ENCODE data around the gene B3GNT5. TPM values are rescaled to one million over a fixed set of nuclear protein-coding genes. Genes with fewer than 3 reads are reported as not detected.

Gene B3GNT5
- total RNA-seq, 4 donors from 2014 or later: 18.2 to 41.2 (median 26.0) TPM

DNA sequence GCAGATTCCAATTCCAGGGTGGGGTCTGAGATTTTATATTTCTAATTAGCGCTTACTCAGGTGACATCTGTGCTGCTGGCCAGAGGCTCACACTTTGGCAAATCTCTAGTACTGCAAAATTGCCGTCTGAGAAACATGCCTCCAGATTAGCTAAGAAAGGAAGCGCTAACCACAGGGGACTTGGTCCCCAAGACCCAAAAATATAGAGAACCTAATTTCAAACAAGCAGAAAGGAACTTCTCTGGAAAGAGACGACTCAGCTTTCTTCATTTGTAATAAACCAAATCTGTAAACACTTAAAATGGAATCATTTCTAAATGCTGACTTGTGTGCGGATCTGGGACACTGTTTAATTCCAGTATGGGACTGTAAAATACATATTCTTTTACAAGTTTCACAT, 55.7 kb downstream of the B3GNT5 start:
- no peaks in the 10 kb centered on the region for H3K27me3 ChIP-seq
- no peak for ATAC-seq
- H3K4me1 ChIP-seq: peaks cover 45 to 52% of the 10 kb centered on the region in 2 donors
- H3K36me3 ChIP-seq: no peaks in the 10 kb centered on the region
- no peaks in the 10 kb centered on the region for H3K9me3 ChIP-seq
- no peak for DNase-seq
- TF ChIP-seq, protein P1, sequence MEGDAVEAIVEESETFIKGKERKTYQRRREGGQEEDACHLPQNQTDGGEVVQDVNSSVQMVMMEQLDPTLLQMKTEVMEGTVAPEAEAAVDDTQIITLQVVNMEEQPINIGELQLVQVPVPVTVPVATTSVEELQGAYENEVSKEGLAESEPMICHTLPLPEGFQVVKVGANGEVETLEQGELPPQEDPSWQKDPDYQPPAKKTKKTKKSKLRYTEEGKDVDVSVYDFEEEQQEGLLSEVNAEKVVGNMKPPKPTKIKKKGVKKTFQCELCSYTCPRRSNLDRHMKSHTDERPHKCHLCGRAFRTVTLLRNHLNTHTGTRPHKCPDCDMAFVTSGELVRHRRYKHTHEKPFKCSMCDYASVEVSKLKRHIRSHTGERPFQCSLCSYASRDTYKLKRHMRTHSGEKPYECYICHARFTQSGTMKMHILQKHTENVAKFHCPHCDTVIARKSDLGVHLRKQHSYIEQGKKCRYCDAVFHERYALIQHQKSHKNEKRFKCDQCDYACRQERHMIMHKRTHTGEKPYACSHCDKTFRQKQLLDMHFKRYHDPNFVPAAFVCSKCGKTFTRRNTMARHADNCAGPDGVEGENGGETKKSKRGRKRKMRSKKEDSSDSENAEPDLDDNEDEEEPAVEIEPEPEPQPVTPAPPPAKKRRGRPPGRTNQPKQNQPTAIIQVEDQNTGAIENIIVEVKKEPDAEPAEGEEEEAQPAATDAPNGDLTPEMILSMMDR (IDR thresholded peaks at IDR 0.05 in 4 of 5, conservative IDR thresholded peaks at IDR 0.05 in 1 of 5): no peak
- TF ChIP-seq POLR2A (IDR thresholded peaks at IDR 0.05): no peak
- in situ Hi-C loops (cut with MboI; ENCODE audit: low sequenced_read_pairs in 4 of 4): loop anchor here in 1 of 4 donors (10.0 kb wide), 1 partner anchor 54 kb away; the partner anchor contains the start of gene B3GNT5
- intact Hi-C loops (cut with DNase I; ENCODE audit: low total_unique reads): loop anchor here (1.0 to 10.0 kb wide), 3 partner anchors 23 to 1026 kb away; partner anchors contain the start of genes B3GNT5 and FAM131A
- peak overlapping the region; percentile 89 to 99 (median 93) for H3K27ac ChIP-seq
- H3K4me3 ChIP-seq: no peak overlapping the region

DNA sequence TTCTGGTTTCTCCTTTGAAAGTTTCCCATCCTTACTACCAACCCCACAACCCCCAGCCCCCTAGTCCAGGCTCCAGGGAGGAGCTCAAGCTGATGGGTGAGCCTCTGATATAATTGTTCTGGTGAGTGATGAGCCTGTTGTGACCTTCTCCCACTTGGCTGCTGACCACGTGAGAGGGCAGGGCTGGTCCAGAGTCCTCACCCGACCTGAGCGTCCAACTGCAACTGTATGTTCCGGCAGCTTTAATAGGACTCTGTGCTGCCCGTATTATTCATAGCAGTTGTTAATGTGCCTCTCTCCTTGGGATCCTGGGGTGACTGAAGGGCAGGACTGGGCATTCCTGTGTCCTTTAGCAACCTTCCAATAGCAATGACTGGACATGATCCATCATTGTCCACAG, 56.2 kb downstream of the B3GNT5 start:
- H3K27ac ChIP-seq: peak overlapping the region; percentile 89 to 99 (median 93)
- ATAC-seq: peak; percentile 82 to 91
- DNase-seq: peak; percentile 85 to 94

DNA sequence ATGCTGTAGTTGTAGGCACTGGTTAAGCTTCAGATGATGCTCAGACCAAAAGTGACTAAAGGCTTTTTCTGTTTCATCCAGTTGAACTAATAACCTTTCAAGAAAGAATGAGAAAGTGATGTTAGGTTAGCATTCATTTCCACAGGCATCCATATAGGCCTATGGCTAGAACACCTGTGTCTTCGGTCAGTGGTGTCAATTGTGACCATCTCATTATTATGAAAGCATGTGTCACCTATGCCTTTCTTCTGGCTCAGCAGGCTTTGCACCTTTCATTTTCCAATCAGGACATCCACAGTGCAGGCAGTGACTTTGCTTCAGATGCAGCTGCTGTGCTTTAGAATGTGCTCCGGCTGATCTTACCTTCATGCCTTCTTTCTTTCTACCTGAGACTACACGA, 57.9 kb downstream of the B3GNT5 start:
- no peaks in the 10 kb centered on the region for H3K9me3 ChIP-seq
- H3K27me3 ChIP-seq: no peaks in the 10 kb centered on the region
- no peak for DNase-seq
- intact Hi-C loops (cut with DNase I; ENCODE audit: low total_unique reads) (loop anchor here (2.0 kb wide), 1 partner anchor 72 kb away; no protein-coding TSS in a partner anchor), in situ Hi-C loops (cut with MboI; ENCODE audit: low sequenced_read_pairs in 4 of 4) (no loop called here)
- peaks cover 35 to 36% of the 10 kb centered on the region in 2 donors for H3K4me1 ChIP-seq
- no peak for ATAC-seq
- TF ChIP-seq POLR2A (IDR thresholded peaks at IDR 0.05): no peak
- no peak overlapping the region for H3K27ac ChIP-seq
- no peaks in the 10 kb centered on the region for H3K36me3 ChIP-seq
- H3K4me3 ChIP-seq: no peak overlapping the region

More for the DNA sequence above, 56.2 kb downstream of the B3GNT5 start:
- H3K9me3 ChIP-seq: no peaks in the 10 kb centered on the region
- H3K36me3 ChIP-seq: no peaks in the 10 kb centered on the region
- H3K4me3 ChIP-seq: no peak overlapping the region
- H3K27me3 ChIP-seq: no peaks in the 10 kb centered on the region
- H3K4me1 ChIP-seq: peaks cover 43 to 48% of the 10 kb centered on the region in 2 donors
- in situ Hi-C loops (cut with MboI; ENCODE audit: low sequenced_read_pairs in 4 of 4) (loop anchor here in 1 of 4 donors (10.0 kb wide), 1 partner anchor 54 kb away; the partner anchor contains the start of gene B3GNT5), intact Hi-C loops (cut with DNase I; ENCODE audit: low total_unique reads) (loop anchor here (1.0 to 10.0 kb wide), 3 partner anchors 24 to 1026 kb away; partner anchors contain the start of genes B3GNT5 and FAM131A)
- peak in 1 of 2 donors; percentile 72 for TF ChIP-seq POLR2A (IDR thresholded peaks at IDR 0.05)
- TF ChIP-seq, protein P1 (IDR thresholded peaks at IDR 0.05 in 4 of 5, conservative IDR thresholded peaks at IDR 0.05 in 1 of 5): no peak

DNA sequence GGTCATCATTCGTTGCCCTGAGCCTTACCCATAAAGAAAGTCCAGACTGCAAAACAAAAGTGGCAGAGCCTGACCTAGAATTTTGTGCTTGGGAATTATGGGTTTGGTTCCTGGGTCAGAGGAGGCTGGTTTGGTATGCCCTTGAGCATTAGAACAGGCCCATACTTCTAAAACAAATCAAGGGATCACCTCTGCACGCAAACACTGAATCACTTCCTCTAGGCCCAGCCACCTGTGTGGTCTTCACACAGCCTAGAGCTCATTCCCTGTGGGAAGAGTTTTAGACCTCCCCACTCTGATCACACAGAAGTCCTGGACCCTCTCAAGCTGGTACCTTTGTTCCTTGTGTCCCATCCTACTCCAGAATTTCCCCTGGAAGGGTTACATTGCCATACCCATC, 59.4 kb downstream of the B3GNT5 start:
- H3K36me3 ChIP-seq: no peaks in the 10 kb centered on the region
- H3K27ac ChIP-seq: no peak overlapping the region
- no peaks in the 10 kb centered on the region for H3K9me3 ChIP-seq
- TF ChIP-seq, protein P1 (IDR thresholded peaks at IDR 0.05 in 4 of 5, conservative IDR thresholded peaks at IDR 0.05 in 1 of 5): no peak
- TF ChIP-seq POLR2A (IDR thresholded peaks at IDR 0.05): no peak
- no peak overlapping the region for H3K4me3 ChIP-seq
- ATAC-seq (no peak), DNase-seq (no peak)
- no peaks in the 10 kb centered on the region for H3K27me3 ChIP-seq
- in situ Hi-C loops (cut with MboI; ENCODE audit: low sequenced_read_pairs in 4 of 4) (no loop called here), intact Hi-C loops (cut with DNase I; ENCODE audit: low total_unique reads) (no loop called here)
- peaks cover 20 to 21% of the 10 kb centered on the region in 2 donors for H3K4me1 ChIP-seq

DNA sequence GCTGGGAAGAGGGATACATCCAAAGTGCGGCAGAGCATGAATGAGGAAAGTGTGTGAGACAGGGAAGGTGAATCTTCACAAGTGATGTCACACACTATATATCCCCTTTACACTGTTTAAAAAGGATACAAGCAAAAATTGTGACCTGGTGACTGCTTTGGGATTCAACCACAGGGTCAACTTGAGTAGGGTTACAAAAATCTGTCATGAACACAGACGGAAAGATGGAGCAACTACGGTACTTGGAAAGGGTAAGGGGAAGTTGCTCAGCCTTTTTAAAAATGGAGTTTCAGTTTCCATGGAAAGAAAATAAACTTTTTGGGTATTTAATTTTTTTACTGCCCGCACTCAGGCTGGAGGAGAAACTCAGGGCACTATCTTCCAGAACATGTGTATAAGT, 60.3 kb downstream of the B3GNT5 start:
- in situ Hi-C loops (cut with MboI; ENCODE audit: low sequenced_read_pairs in 4 of 4) (no loop called here), intact Hi-C loops (cut with DNase I; ENCODE audit: low total_unique reads) (no loop called here)
- no peak for DNase-seq

More for the DNA sequence above, 60.3 kb downstream of the B3GNT5 start:
- Histone ChIP-seq H3K4me3 (no peak overlapping the region), H3K27me3 (no peaks in the 10 kb centered on the region), H3K27ac (no peak overlapping the region), H3K4me1 (peaks cover 15 to 16% of the 10 kb centered on the region in 2 donors), H3K36me3 (no peaks in the 10 kb centered on the region), H3K9me3 (no peaks in the 10 kb centered on the region)
- ATAC-seq: no peak
- TF ChIP-seq, protein P1 (IDR thresholded peaks at IDR 0.05 in 4 of 5, conservative IDR thresholded peaks at IDR 0.05 in 1 of 5): no peak
- TF ChIP-seq POLR2A (IDR thresholded peaks at IDR 0.05): no peak

Data from gastrocnemius medialis (tissue), 4 donors.